A673 (cell line): Measurements from ENCODE around the gene DENND6B. TPM values are rescaled to one million over a fixed set of nuclear protein-coding genes. Genes with fewer than 3 reads are reported as not detected.
A peak's percentile ranks its signal among the peaks of the same experiment; 100 is the strongest.

Experiments used
- BruUV-seq: library from RNA; stranded (reverse); fragments of 400-500 nt; replicated peaks from 2 replicates; lab custom pipeline; 2021; lab: Mats Ljungman, UMichigan
- CTCF ChIA-PET: fragments of 300-600 bp; sonication (Branson Sonifier 250); formaldehyde crosslinking; loops from one replicate; lab custom pipeline; 2022; ENCODE audit warnings: antibody characterized with exemption; lab: Charles Lee
- POLR2A ChIA-PET: fragments of 300-600 bp; sonication (Branson Sonifier 250); formaldehyde crosslinking; loops from one replicate; lab custom pipeline; 2022; ENCODE audit warnings: antibody characterized with exemption; ENCODE audit not compliant: low non-redundant PET; lab: Charles Lee
- DNase-seq: peaks from one replicate; pipeline ENCODE4 v3.0.0-alpha.2; 2015; ENCODE audit warnings: low spot score
- H3K27ac ChIP-seq: fragments of 200-600 bp; sonication (generic); 2 replicates; pipeline ENCODE4 v1.5.1; 2016; ENCODE audit warnings: mixed run types, low read depth, mild to moderate bottlenecking, mixed read lengths, antibody characterized with exemption, low read length; ENCODE audit not compliant: poor library complexity, severe bottlenecking
- H3K27me3 ChIP-seq: fragments of 200-600 bp; sonication (generic); replicated peaks from 2 replicates; pipeline ENCODE4 v1.6.1; 2017; ENCODE audit warnings: mixed run types, low read depth, mild to moderate bottlenecking, mixed read lengths, antibody characterized with exemption, low read length; ENCODE audit not compliant: insufficient read depth, poor library complexity
- H3K36me3 ChIP-seq: fragments of 200-600 bp; sonication (generic); 2 replicates; pipeline ENCODE4 v1.6.1; 2016; ENCODE audit warnings: mixed run types, mild to moderate bottlenecking, mixed read lengths, antibody characterized with exemption, low read length; ENCODE audit not compliant: insufficient read depth, poor library complexity, severe bottlenecking
- H3K4me1 ChIP-seq: fragments of 200-600 bp; sonication (generic); 2 replicates; pipeline ENCODE4 v1.6.1; 2017; ENCODE audit warnings: mixed run types, mild to moderate bottlenecking, mixed read lengths, antibody characterized with exemption, low read length; ENCODE audit not compliant: insufficient read depth, poor library complexity, severe bottlenecking
- H3K4me3 ChIP-seq: fragments of 200-600 bp; sonication (generic); 2 replicates; pipeline ENCODE4 v1.5.1; 2016; ENCODE audit warnings: low read depth, mixed run types, mild to moderate bottlenecking, mixed read lengths, low read length; ENCODE audit not compliant: poor library complexity, severe bottlenecking
- H3K9me3 ChIP-seq: fragments of 200-600 bp; sonication (generic); 2 replicates; pipeline ENCODE4 v1.6.1; 2016; ENCODE audit warnings: mixed run types, low read depth, mild to moderate bottlenecking, mixed read lengths, antibody characterized with exemption, low read length; ENCODE audit not compliant: poor library complexity, severe bottlenecking
- EZH2 ChIP-seq: fragments of 200-600 bp; sonication (generic); IDR thresholded peaks from 2 replicates; pipeline ENCODE4 v1.6.1; 2017; ENCODE audit warnings: borderline replicate concordance, low read depth, mild to moderate bottlenecking, mixed read lengths, antibody characterized with exemption, low read length; ENCODE audit not compliant: poor library complexity, severe bottlenecking
- intact Hi-C: fragments of 100-400 bp; cut with micrococcal nuclease; formaldehyde crosslinking; loops from one replicate; pipeline ENCODE4 v1.10.0; 2022; ENCODE audit not compliant: unreplicated experiment
- total RNA-seq: library from RNA; stranded (reverse); gene quantifications from 2 replicates; pipeline ENCODE4 v1.2.3, GENCODE V29; 2021
- TF ChIP-seq, protein P1 (sequence below): fragments of 300-800, 200-600 bp; sonication (generic); conservative IDR thresholded peaks from 2 replicates; pipeline ENCODE4 v1.5.1; 2017; ENCODE audit warnings: low read depth, mild to moderate bottlenecking, antibody characterized with exemption, low read length, moderate library complexity, mixed read lengths

Gene DENND6B
- total RNA-seq, 1 experiment from 2014 or later = 5.3 TPM

DNA sequence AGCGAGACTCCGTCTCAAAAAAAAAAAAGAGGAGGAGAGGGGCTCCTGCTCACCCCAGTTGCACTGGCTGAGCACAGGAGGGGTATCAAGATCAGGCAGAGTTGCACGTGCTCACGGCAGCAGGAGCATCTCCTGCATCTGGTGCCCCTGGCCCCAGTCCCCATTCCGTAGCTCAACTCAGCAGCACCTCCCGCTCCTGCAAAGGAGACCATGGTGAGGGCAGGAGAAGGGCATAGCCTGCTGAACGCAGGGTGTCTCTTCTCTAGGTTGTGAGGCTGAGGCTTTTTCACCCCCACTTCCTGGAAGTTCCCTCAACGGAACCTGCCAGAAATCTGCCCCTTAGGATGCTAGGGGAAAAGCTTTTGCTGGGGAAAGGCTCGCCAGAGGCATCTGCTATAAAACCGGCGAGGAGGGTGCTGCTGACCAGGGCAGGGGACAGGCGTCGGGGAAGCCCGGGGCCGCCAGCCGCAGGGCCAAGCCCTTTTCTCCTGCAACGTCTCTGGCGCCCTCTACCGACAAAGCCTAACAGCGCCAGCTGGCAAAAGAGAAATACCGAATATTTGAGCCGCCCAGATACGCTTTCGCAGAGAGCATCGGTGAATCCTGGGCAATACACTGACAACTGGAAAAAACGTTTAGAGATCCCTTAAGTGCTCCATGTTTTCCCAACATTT, 15.3 kb upstream of the DENND6B start:
- ChIA-PET CTCF (interaction anchor here (0.5 to 2.5 kb wide), 7 partner anchors 15 to 77 kb away, joined by 3 to 9 read pairs (median 5); partner anchors contain the start of gene DENND6B), POLR2A (interaction anchor here (0.5 kb wide), 1 partner anchor 239 kb away, joined by 6 read pairs; no protein-coding TSS in a partner anchor)
- H3K4me1 ChIP-seq = peaks cover 3% of the 10 kb centered on the region
- TF ChIP-seq, protein P1, sequence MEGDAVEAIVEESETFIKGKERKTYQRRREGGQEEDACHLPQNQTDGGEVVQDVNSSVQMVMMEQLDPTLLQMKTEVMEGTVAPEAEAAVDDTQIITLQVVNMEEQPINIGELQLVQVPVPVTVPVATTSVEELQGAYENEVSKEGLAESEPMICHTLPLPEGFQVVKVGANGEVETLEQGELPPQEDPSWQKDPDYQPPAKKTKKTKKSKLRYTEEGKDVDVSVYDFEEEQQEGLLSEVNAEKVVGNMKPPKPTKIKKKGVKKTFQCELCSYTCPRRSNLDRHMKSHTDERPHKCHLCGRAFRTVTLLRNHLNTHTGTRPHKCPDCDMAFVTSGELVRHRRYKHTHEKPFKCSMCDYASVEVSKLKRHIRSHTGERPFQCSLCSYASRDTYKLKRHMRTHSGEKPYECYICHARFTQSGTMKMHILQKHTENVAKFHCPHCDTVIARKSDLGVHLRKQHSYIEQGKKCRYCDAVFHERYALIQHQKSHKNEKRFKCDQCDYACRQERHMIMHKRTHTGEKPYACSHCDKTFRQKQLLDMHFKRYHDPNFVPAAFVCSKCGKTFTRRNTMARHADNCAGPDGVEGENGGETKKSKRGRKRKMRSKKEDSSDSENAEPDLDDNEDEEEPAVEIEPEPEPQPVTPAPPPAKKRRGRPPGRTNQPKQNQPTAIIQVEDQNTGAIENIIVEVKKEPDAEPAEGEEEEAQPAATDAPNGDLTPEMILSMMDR = peak; percentile 97
- TF ChIP-seq EZH2 = no peak
- peak overlapping the region; percentile 91 for H3K4me3 ChIP-seq
- no peaks in the 10 kb centered on the region for H3K9me3 ChIP-seq
- H3K36me3 ChIP-seq = no peaks in the 10 kb centered on the region
- no peaks in the 10 kb centered on the region for H3K27me3 ChIP-seq
- intact Hi-C loops = loop anchor here (2.0 kb wide), 2 partner anchors 71 to 91 kb away; partner anchors contain the start of genes HDAC10 and MAPK11
- peak; percentile 94 for DNase-seq
- peak overlapping the region; percentile 78 for H3K27ac ChIP-seq
- BruUV-seq = no TSS peak

- POLR2A ChIA-PET = no interaction called here
- TF ChIP-seq EZH2 = no peak
- TF ChIP-seq, protein P1 = no peak
- Histone ChIP-seq H3K27ac (no peak overlapping the region), H3K9me3 (no peaks in the 10 kb centered on the region), H3K27me3 (no peaks in the 10 kb centered on the region), H3K4me3 (no peak overlapping the region), H3K36me3 (no peaks in the 10 kb centered on the region), H3K4me1 (peaks cover 3% of the 10 kb centered on the region)
- BruUV-seq = no TSS peak
- intact Hi-C loops = no loop called here
- CTCF ChIA-PET = interaction anchor here (2.5 kb wide), 1 partner anchor 13 kb away, joined by 9 read pairs; the partner anchor contains the start of gene DENND6B
- DNase-seq = no peak
These were observed 13.4 kb upstream of the DENND6B start for GRCh38 chr22:50339945-50340879.

- Histone ChIP-seq H3K36me3 (no peaks in the 10 kb centered on the region), H3K4me1 (peaks cover 3% of the 10 kb centered on the region), H3K9me3 (no peaks in the 10 kb centered on the region), H3K4me3 (no peak overlapping the region), H3K27ac (no peak overlapping the region), H3K27me3 (no peaks in the 10 kb centered on the region)
- intact Hi-C loops = no loop called here
- CTCF ChIA-PET = no interaction called here
- no TSS peak for BruUV-seq
- DNase-seq = no peak
- POLR2A ChIA-PET = no interaction called here
- TF ChIP-seq, protein P1 = no peak
- TF ChIP-seq EZH2 = no peak
These were observed 12.1 kb upstream of the DENND6B start for GRCh38 chr22:50338860-50339462.
